ENCODE data around the gene ESRRG.

The ESRRG gene

GRCh38 chr1:216721062-216721461 lies 2.2 kb downstream of the ESRRG start:
- no peak for ATAC-seq (ENCODE audit: insufficient read depth, low read depth)
- H3K36me3 ChIP-seq (ENCODE audit: insufficient read depth, low read length) = no peaks in the 10 kb centered on the region
- H4K20me1 ChIP-seq (ENCODE audit: insufficient read depth, low read length) = no peaks in the 10 kb centered on the region
- H3K9me3 ChIP-seq (ENCODE audit: insufficient read depth, low read length, severe bottlenecking) = no peaks in the 10 kb centered on the region
- H3K4me1 ChIP-seq (ENCODE audit: insufficient read depth, low read length) = no peaks in the 10 kb centered on the region
- DNase-seq = no peak
- H3K4me2 ChIP-seq (ENCODE audit: insufficient read depth, low read length) = no peak overlapping the region
- H3K27ac ChIP-seq (ENCODE audit: low read length) = no peak overlapping the region
- no peaks in the 10 kb centered on the region for H3K79me2 ChIP-seq (ENCODE audit: insufficient read depth, low read length)
- TF ChIP-seq, protein P1, sequence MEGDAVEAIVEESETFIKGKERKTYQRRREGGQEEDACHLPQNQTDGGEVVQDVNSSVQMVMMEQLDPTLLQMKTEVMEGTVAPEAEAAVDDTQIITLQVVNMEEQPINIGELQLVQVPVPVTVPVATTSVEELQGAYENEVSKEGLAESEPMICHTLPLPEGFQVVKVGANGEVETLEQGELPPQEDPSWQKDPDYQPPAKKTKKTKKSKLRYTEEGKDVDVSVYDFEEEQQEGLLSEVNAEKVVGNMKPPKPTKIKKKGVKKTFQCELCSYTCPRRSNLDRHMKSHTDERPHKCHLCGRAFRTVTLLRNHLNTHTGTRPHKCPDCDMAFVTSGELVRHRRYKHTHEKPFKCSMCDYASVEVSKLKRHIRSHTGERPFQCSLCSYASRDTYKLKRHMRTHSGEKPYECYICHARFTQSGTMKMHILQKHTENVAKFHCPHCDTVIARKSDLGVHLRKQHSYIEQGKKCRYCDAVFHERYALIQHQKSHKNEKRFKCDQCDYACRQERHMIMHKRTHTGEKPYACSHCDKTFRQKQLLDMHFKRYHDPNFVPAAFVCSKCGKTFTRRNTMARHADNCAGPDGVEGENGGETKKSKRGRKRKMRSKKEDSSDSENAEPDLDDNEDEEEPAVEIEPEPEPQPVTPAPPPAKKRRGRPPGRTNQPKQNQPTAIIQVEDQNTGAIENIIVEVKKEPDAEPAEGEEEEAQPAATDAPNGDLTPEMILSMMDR (IDR thresholded peaks at IDR 0.05; ENCODE audit: borderline replicate concordance, extremely low read depth, low read length, poor library complexity, severe bottlenecking) = no peak
- no peak for TF ChIP-seq EZH2 (IDR thresholded peaks at IDR 0.05; ENCODE audit: borderline replicate concordance, low read depth, low read length, severe bottlenecking)
- H2AFZ ChIP-seq (ENCODE audit: low read depth, low read length) = no peak overlapping the region
- no peak overlapping the region for H3K4me3 ChIP-seq (ENCODE audit: low read depth in 1 of 2, low read length in 2 of 2)
- no peak overlapping the region for H3K9ac ChIP-seq (ENCODE audit: low read depth, low read length)
- no peaks in the 10 kb centered on the region for H3K27me3 ChIP-seq (ENCODE audit: insufficient read depth, low read length, poor library complexity)

- H3K4me1 ChIP-seq (ENCODE audit: insufficient read depth, low read length) = no peaks in the 10 kb centered on the region
- DNase-seq (no peak), ATAC-seq (ENCODE audit: insufficient read depth, low read depth) (no peak)
- H3K4me3 ChIP-seq (ENCODE audit: low read depth in 1 of 2, low read length in 2 of 2) = no peak overlapping the region
- no peaks in the 10 kb centered on the region for H3K27me3 ChIP-seq (ENCODE audit: insufficient read depth, low read length, poor library complexity)
- no peaks in the 10 kb centered on the region for H3K36me3 ChIP-seq (ENCODE audit: insufficient read depth, low read length)
- TF ChIP-seq EZH2 (IDR thresholded peaks at IDR 0.05; ENCODE audit: borderline replicate concordance, low read depth, low read length, severe bottlenecking) = no peak
- TF ChIP-seq, protein P1 (IDR thresholded peaks at IDR 0.05; ENCODE audit: borderline replicate concordance, extremely low read depth, low read length, poor library complexity, severe bottlenecking) = no peak
- no peaks in the 10 kb centered on the region for H3K79me2 ChIP-seq (ENCODE audit: insufficient read depth, low read length)
- no peak overlapping the region for H3K9ac ChIP-seq (ENCODE audit: low read depth, low read length)
- H3K4me2 ChIP-seq (ENCODE audit: insufficient read depth, low read length) = no peak overlapping the region
- H4K20me1 ChIP-seq (ENCODE audit: insufficient read depth, low read length) = no peaks in the 10 kb centered on the region
- no peak overlapping the region for H2AFZ ChIP-seq (ENCODE audit: low read depth, low read length)
- H3K27ac ChIP-seq (ENCODE audit: low read length) = no peak overlapping the region
- no peaks in the 10 kb centered on the region for H3K9me3 ChIP-seq (ENCODE audit: insufficient read depth, low read length, severe bottlenecking)
Measured at GRCh38 chr1:216711712-216712111, 11.5 kb downstream of the ESRRG start.

GRCh38 chr1:216710598-216711333 lies 12.5 kb downstream of the ESRRG start:
- Histone ChIP-seq H3K27ac (ENCODE audit: low read length) (no peak overlapping the region), H2AFZ (ENCODE audit: low read depth, low read length) (no peak overlapping the region), H3K4me1 (ENCODE audit: insufficient read depth, low read length) (no peaks in the 10 kb centered on the region), H3K4me3 (ENCODE audit: low read depth in 1 of 2, low read length in 2 of 2) (no peak overlapping the region), H3K9me3 (ENCODE audit: insufficient read depth, low read length, severe bottlenecking) (no peaks in the 10 kb centered on the region), H3K79me2 (ENCODE audit: insufficient read depth, low read length) (no peaks in the 10 kb centered on the region), H3K27me3 (ENCODE audit: insufficient read depth, low read length, poor library complexity) (no peaks in the 10 kb centered on the region), H3K36me3 (ENCODE audit: insufficient read depth, low read length) (no peaks in the 10 kb centered on the region), H4K20me1 (ENCODE audit: insufficient read depth, low read length) (no peaks in the 10 kb centered on the region), H3K9ac (ENCODE audit: low read depth, low read length) (no peak overlapping the region), H3K4me2 (ENCODE audit: insufficient read depth, low read length) (no peak overlapping the region)
- TF ChIP-seq EZH2 (IDR thresholded peaks at IDR 0.05; ENCODE audit: borderline replicate concordance, low read depth, low read length, severe bottlenecking) = no peak
- TF ChIP-seq, protein P1 (IDR thresholded peaks at IDR 0.05; ENCODE audit: borderline replicate concordance, extremely low read depth, low read length, poor library complexity, severe bottlenecking) = no peak
- ATAC-seq (ENCODE audit: insufficient read depth, low read depth) (no peak), DNase-seq (no peak)

Measured in DND-41 (cell line).